SK-N-MC (cell line): Measurements from ENCODE around the gene CCDC27.

ENCODE experiments used
- DNase-seq: peaks from one replicate; pipeline ENCODE4 v3.0.0-alpha.2; 2011; ENCODE audit warnings: low read depth, low spot score
- H3K27ac ChIP-seq: fragments of 200-600 bp; sonication (generic); 2 replicates; pipeline ENCODE4 v1.5.1; 2016; ENCODE audit warnings: mixed run types
- H3K36me3 ChIP-seq: fragments of 200-600 bp; sonication (generic); 2 replicates; pipeline ENCODE4 v1.6.1; 2017; ENCODE audit warnings: antibody characterized with exemption, low read length, mixed read lengths; ENCODE audit not compliant: insufficient read depth
- H3K4me3 ChIP-seq: fragments of 200-600 bp; sonication (generic); 2 replicates; pipeline ENCODE4 v1.5.1; 2016
- H3K9ac ChIP-seq: fragments of 200-600 bp; sonication (generic); 2 replicates; pipeline ENCODE4 v1.8.0; 2017; ENCODE audit warnings: mixed run types, mixed read lengths; ENCODE audit not compliant: insufficient read length
- H3K9me3 ChIP-seq: fragments of 200-600 bp; sonication (generic); 2 replicates; pipeline ENCODE4 v1.6.1; 2017; ENCODE audit warnings: low read depth, mild to moderate bottlenecking, antibody characterized with exemption, low read length, moderate library complexity, mixed read lengths
- EZH2 ChIP-seq: fragments of 200-600 bp; sonication (generic); IDR thresholded peaks from one replicate; pipeline ENCODE4 v1.6.1; 2017; ENCODE audit warnings: antibody characterized with exemption
- FOXP2 ChIP-seq: optimal IDR thresholded peaks from 2 replicates; pipeline ENCODE3; 2011; ENCODE audit warnings: mild to moderate bottlenecking, moderate library complexity; ENCODE audit not compliant: insufficient read depth; ENCODE audit errors: extremely low read length, control extremely low read depth
- POLR2AphosphoS5 ChIP-seq: IDR thresholded peaks from 2 replicates; pipeline ENCODE4 v1.6.1; 2012; ENCODE audit warnings: mild to moderate bottlenecking, low read depth, low read length, borderline replicate concordance

The CCDC27 gene

DNA sequence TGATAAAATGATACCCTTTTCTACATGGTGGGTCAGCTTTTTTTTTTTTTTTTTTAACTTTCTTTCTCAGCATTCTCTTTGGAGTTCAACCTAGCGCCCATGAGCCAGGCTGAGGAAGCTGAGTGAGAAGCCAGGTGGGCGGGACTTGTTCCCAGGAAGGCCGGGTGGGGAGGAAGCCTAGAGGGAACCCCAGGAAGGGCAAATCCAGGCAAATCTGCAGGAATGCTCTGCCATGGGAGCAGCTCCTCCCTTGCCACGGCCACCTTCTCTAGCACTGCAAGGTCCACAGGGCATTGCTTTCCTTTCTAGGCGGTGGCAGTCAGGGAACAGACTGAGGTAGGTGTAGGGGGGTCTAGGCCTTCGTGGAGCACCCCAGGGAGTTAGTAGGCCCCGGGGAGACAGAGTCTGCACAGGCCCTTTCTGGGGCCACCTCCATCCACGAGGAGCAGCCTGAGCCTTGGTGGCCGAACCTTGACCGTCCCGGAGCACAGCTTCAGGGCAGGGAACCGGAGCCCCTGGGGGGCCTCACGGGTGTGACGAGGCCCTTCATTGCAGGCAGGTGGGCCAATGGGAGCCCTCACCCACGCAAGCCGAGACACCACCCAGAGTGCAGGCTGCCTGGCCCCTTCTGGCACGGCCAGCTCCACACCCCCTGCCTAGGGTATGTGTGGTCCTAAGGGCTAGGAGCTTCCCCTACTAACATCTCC lies 18.2 kb upstream of the CCDC27 start:
- no peak for DNase-seq
- Histone ChIP-seq H3K9ac (no peak overlapping the region), H3K27ac (no peak overlapping the region)

DNA sequence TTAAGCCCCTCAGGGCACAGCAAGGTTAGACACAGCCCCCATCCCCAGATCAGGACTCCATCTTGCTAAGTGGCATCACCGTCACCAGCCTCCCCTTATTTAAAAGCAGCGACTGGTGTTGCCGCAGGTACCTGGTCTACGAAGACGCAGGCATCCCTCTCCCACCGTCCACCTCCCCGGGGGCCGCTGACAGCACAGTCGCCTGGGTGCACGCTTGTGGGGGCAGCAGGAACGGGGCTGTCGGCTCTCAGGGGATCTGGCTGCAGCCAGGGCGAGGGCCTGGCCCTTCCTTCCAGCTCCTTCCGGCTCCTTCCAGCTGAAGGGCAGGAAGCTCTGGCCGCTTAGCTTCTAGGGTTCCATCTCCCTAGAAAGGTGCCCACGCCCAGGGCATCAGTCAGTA lies 17.6 kb upstream of the CCDC27 start:
- Histone ChIP-seq H3K36me3 (peaks cover 2% of the 10 kb centered on the region; the same call in 1 of the 2 replicates), H3K9ac (no peak overlapping the region), H3K27ac (no peak overlapping the region), H3K9me3 (no peaks in the 10 kb centered on the region), H3K4me3 (no peak overlapping the region)
- no peak for TF ChIP-seq FOXP2
- no peak for TF ChIP-seq POLR2AphosphoS5
- no peak for TF ChIP-seq EZH2
- DNase-seq, result no peak

More for the DNA sequence above, 18.2 kb upstream of the CCDC27 start:
- Histone ChIP-seq H3K9me3 (no peaks in the 10 kb centered on the region), H3K4me3 (no peak overlapping the region), H3K36me3 (peaks cover 2% of the 10 kb centered on the region; the same call in 1 of the 2 replicates)
- no peak for TF ChIP-seq FOXP2
- TF ChIP-seq EZH2, result no peak
- no peak for TF ChIP-seq POLR2AphosphoS5

- Histone ChIP-seq H3K9me3 (no peaks in the 10 kb centered on the region), H3K27ac (no peak overlapping the region), H3K9ac (no peak overlapping the region), H3K36me3 (peaks cover 6% of the 10 kb centered on the region; the same call in 1 of the 2 replicates), H3K4me3 (no peak overlapping the region)
- DNase-seq, result no peak
- TF ChIP-seq EZH2, result no peak
- TF ChIP-seq FOXP2, result no peak
- TF ChIP-seq POLR2AphosphoS5, result no peak
These were observed 17.1 kb upstream of the CCDC27 start for GRCh38 chr1:3735027-3735681.

DNA sequence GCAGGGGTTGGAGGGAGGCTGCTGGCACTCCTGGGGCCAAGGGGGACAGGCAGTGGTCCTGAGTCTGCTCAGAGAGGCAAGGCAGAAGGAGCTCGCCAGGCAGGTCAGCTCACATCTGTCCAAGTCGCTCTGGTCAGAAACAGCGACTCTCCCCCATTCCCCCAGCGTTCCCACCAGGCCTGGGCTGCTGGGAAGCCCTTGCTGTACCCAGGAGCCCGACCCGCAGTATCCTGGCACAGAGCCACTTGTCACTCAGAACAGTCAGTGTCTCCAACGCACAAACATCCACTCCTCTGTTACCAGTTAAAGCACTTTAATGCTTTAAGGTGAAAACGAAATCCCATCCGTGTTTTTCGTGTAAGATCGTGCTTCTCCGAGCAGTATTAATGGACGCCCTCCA lies 16.6 kb upstream of the CCDC27 start:
- H3K4me3 ChIP-seq, result no peak overlapping the region
- peaks cover 6% of the 10 kb centered on the region; the same call in 1 of the 2 replicates for H3K36me3 ChIP-seq
- no peaks in the 10 kb centered on the region for H3K9me3 ChIP-seq
- no peak overlapping the region for H3K27ac ChIP-seq
- no peak for TF ChIP-seq POLR2AphosphoS5
- TF ChIP-seq FOXP2, result no peak
- TF ChIP-seq EZH2, result no peak
- no peak overlapping the region for H3K9ac ChIP-seq
- no peak for DNase-seq

GRCh38 chr1:3736131-3736561 lies 16.1 kb upstream of the CCDC27 start:
- Histone ChIP-seq H3K27ac (no peak overlapping the region), H3K36me3 (peaks cover 6% of the 10 kb centered on the region; the same call in 1 of the 2 replicates), H3K4me3 (no peak overlapping the region), H3K9ac (no peak overlapping the region), H3K9me3 (no peaks in the 10 kb centered on the region)
- no peak for TF ChIP-seq EZH2
- no peak for TF ChIP-seq FOXP2
- no peak for TF ChIP-seq POLR2AphosphoS5
- DNase-seq, result no peak

GRCh38 chr1:3736708-3737107 lies 15.5 kb upstream of the CCDC27 start:
- no peak for DNase-seq
- TF ChIP-seq FOXP2 (no peak), EZH2 (no peak), POLR2AphosphoS5 (no peak)
- Histone ChIP-seq H3K4me3 (no peak overlapping the region), H3K9ac (no peak overlapping the region), H3K36me3 (peaks cover 6% of the 10 kb centered on the region; the same call in 1 of the 2 replicates), H3K9me3 (no peaks in the 10 kb centered on the region), H3K27ac (no peak overlapping the region)

DNA sequence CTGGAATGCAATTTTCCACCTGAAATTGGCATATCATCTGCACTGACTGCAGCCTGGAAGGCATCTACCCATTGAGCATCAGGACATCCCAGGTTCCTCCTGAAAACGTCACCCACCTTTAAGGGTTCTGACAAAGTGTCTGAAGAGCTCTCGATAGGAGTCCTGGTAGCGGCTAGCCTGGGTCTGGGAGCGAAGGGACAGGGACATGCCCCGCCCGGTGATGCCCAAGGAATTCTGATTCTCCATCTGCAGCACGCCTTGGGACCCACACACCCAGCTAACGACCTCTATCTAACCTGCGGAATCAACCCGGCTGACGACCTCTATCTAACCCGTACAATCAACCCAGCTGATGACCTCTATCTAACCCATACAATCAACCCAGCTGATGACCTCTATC lies 13.3 kb upstream of the CCDC27 start:
- H3K36me3 ChIP-seq, result peaks cover 6% of the 10 kb centered on the region; the same call in 1 of the 2 replicates
- H3K9me3 ChIP-seq, result no peaks in the 10 kb centered on the region
- DNase-seq, result no peak
- TF ChIP-seq POLR2AphosphoS5 (no peak), EZH2 (no peak), FOXP2 (no peak)
- no peak overlapping the region for H3K27ac ChIP-seq
- H3K4me3 ChIP-seq, result no peak overlapping the region
- no peak overlapping the region for H3K9ac ChIP-seq

GRCh38 chr1:3740042-3740441 lies 12.2 kb upstream of the CCDC27 start:
- no peak for DNase-seq
- Histone ChIP-seq H3K9ac (no peak overlapping the region), H3K4me3 (no peak overlapping the region), H3K27ac (no peak overlapping the region), H3K9me3 (no peaks in the 10 kb centered on the region), H3K36me3 (peaks cover 6% of the 10 kb centered on the region; the same call in 1 of the 2 replicates)
- no peak for TF ChIP-seq EZH2
- TF ChIP-seq POLR2AphosphoS5, result no peak
- TF ChIP-seq FOXP2, result no peak
